Keratinocyte (primary cell): ENCODE data around the gene PNPLA7. TPM values are rescaled to one million over a fixed set of nuclear protein-coding genes. Genes with fewer than 3 reads are reported as not detected.

ENCODE experiments used
- DNase-seq: peaks from one replicate; pipeline ENCODE4 v3.0.0-alpha.2; 2011; ENCODE audit warnings: low read depth, missing footprints, low spot score
- FAIRE-seq: peaks from 2 replicates; lab custom pipeline; 2011; peaks lifted over from hg19 to GRCh38; lab: Jason Lieb, UNC
- H2AFZ ChIP-seq: 2 replicates; pipeline ENCODE4 v1.6.0; 2012; ENCODE audit warnings: low read length, control low read depth, inconsistent platforms; ENCODE audit not compliant: control insufficient read depth
- H3K27ac ChIP-seq: 2 replicates; pipeline ENCODE4 v1.5.1; 2011; ENCODE audit warnings: low read length; ENCODE audit not compliant: control insufficient read depth, insufficient read depth
- H3K27me3 ChIP-seq: 3 replicates; pipeline ENCODE4 v1.6.0; 2011; ENCODE audit warnings: low read length; ENCODE audit not compliant: control insufficient read depth, insufficient read depth; ENCODE audit errors: extremely low read depth
- H3K36me3 ChIP-seq, 2 experiments: 2 replicates in 1 of 2; 3 replicates in 1 of 2; pipeline ENCODE4 v1.5.1; 2011; ENCODE audit warnings: low read length in 2 of 2, mild to moderate bottlenecking in 1 of 2; ENCODE audit not compliant: control insufficient read depth in 2 of 2, insufficient read depth in 2 of 2; ENCODE audit errors: extremely low read depth in 1 of 2
- H3K4me1 ChIP-seq: 3 replicates; pipeline ENCODE4 v1.5.1; 2011; ENCODE audit warnings: low read length; ENCODE audit not compliant: control insufficient read depth, insufficient read depth; ENCODE audit errors: extremely low read depth
- H3K4me2 ChIP-seq: 3 replicates; pipeline ENCODE4 v1.6.0; 2011; ENCODE audit warnings: low read depth, low read length; ENCODE audit not compliant: control insufficient read depth, insufficient read depth; ENCODE audit errors: extremely low read depth
- H3K4me3 ChIP-seq, 3 experiments: fragments of 200-600 bp in 1 of 3; sonication (generic) in 1 of 3; 2 replicates in 2 of 3; 3 replicates in 1 of 3; pipeline ENCODE4 v1.5.1; 2011 to 2016; ENCODE audit warnings: low read length in 3 of 3, mild to moderate bottlenecking in 3 of 3, control low read depth in 2 of 3, inconsistent platforms in 1 of 3, low read depth in 1 of 3, mixed read lengths in 1 of 3, mixed run types in 1 of 3, moderate library complexity in 1 of 3; ENCODE audit not compliant: control insufficient read depth in 2 of 3, insufficient read depth in 2 of 3; ENCODE audit errors: extremely low read depth in 1 of 3
- H3K79me2 ChIP-seq: 2 replicates; pipeline ENCODE4 v1.6.0; 2012; ENCODE audit warnings: low read length; ENCODE audit not compliant: control insufficient read depth, insufficient read depth
- H3K9ac ChIP-seq: 3 replicates; pipeline ENCODE4 v1.6.0; 2011; ENCODE audit warnings: low read length; ENCODE audit not compliant: control insufficient read depth, insufficient read depth; ENCODE audit errors: extremely low read depth
- H3K9me1 ChIP-seq: 3 replicates; pipeline ENCODE4 v1.6.0; 2011; ENCODE audit warnings: low read length; ENCODE audit not compliant: control insufficient read depth, insufficient read depth; ENCODE audit errors: extremely low read depth
- H3K9me3 ChIP-seq: 2 replicates; pipeline ENCODE4 v1.5.1; 2012; ENCODE audit warnings: low read depth, low read length; ENCODE audit not compliant: control insufficient read depth
- H4K20me1 ChIP-seq: 3 replicates; pipeline ENCODE4 v1.6.0; 2011; ENCODE audit warnings: low read length; ENCODE audit not compliant: control insufficient read depth, insufficient read depth; ENCODE audit errors: extremely low read depth
- EZH2 ChIP-seq: IDR thresholded peaks from one replicate; pipeline ENCODE4 v1.6.1; 2012; ENCODE audit warnings: inconsistent platforms, mild to moderate bottlenecking, low read length, moderate library complexity
- dilution Hi-C: fragments of 300-500 bp; cut with MboI; formaldehyde crosslinking; loops from one replicate; pipeline ENCODE4 v1.7.0; 2020; ENCODE audit warnings: low sequenced_read_pairs; ENCODE audit not compliant: extremely low pct_ligation_motif_present
- polyA plus RNA-seq, 5 experiments: library from polyadenylated mRNA; depleted of rRNA in 3 of 5; stranded (reverse) in 3 of 5; stranded (forward) in 1 of 5; unstranded in 1 of 5; fragments of >200 nt; gene quantifications; 1 replicate in 1 of 5; 2 replicates in 3 of 5; 3 replicates in 1 of 5; pipeline versions ENCODE4 v1.2.1 to v1.2.3, GENCODE V29; 2011 to 2012; ENCODE audit warnings: missing spikeins in 2 of 5, low read depth in 1 of 5, low replicate concordance in 1 of 5
- TF ChIP-seq, protein P1 (sequence below), 3 experiments: IDR thresholded peaks in 1 of 3; conservative IDR thresholded peaks in 1 of 3; optimal IDR thresholded peaks in 1 of 3; 2 replicates in 2 of 3; 3 replicates in 1 of 3; pipeline versions ENCODE3 to v1.5.1; 2011; ENCODE audit warnings: low read length in 3 of 3, mild to moderate bottlenecking in 3 of 3, moderate library complexity in 2 of 3, control low read depth in 1 of 3, inconsistent platforms in 1 of 3; ENCODE audit not compliant: insufficient read depth in 2 of 3; ENCODE audit errors: extremely low read depth in 1 of 3

The PNPLA7 gene
- polyA plus RNA-seq, 1 donor (not counting 4 experiments of a cell fraction or from before 2014, with no cell fraction given) = 0.34 TPM

- H3K79me2 ChIP-seq = peaks cover 7% of the 10 kb centered on the region
- DNase-seq (no peak), FAIRE-seq (no peak)
- H3K9me1 ChIP-seq = no peaks in the 10 kb centered on the region
- H3K27me3 ChIP-seq = peaks cover 15% of the 10 kb centered on the region
- H3K27ac ChIP-seq = no peak overlapping the region
- no peak for TF ChIP-seq EZH2
- TF ChIP-seq, protein P1, sequence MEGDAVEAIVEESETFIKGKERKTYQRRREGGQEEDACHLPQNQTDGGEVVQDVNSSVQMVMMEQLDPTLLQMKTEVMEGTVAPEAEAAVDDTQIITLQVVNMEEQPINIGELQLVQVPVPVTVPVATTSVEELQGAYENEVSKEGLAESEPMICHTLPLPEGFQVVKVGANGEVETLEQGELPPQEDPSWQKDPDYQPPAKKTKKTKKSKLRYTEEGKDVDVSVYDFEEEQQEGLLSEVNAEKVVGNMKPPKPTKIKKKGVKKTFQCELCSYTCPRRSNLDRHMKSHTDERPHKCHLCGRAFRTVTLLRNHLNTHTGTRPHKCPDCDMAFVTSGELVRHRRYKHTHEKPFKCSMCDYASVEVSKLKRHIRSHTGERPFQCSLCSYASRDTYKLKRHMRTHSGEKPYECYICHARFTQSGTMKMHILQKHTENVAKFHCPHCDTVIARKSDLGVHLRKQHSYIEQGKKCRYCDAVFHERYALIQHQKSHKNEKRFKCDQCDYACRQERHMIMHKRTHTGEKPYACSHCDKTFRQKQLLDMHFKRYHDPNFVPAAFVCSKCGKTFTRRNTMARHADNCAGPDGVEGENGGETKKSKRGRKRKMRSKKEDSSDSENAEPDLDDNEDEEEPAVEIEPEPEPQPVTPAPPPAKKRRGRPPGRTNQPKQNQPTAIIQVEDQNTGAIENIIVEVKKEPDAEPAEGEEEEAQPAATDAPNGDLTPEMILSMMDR (optimal IDR thresholded peaks at IDR 0.05 in 1 of 3, IDR thresholded peaks at IDR 0.05 in 1 of 3, conservative IDR thresholded peaks at IDR 0.05 in 1 of 3; ENCODE audit: extremely low read depth in 1 of 3, insufficient read depth in 2 of 3, low read length in 3 of 3) = no peak
- H3K9ac ChIP-seq = no peak overlapping the region
- H3K4me2 ChIP-seq = no peak overlapping the region
- no peaks in the 10 kb centered on the region for H4K20me1 ChIP-seq
- H2AFZ ChIP-seq = no peak overlapping the region
- H3K36me3 ChIP-seq = peaks cover 0 to 4% of the 10 kb centered on the region in 2 experiments
- no peaks in the 10 kb centered on the region for H3K9me3 ChIP-seq
- dilution Hi-C loops = no loop called here
- H3K4me1 ChIP-seq = peaks cover 10% of the 10 kb centered on the region
- no peak overlapping the region for H3K4me3 ChIP-seq
Measured at GRCh38 chr9:137461663-137462395, 88.4 kb downstream of the PNPLA7 start.

DNA sequence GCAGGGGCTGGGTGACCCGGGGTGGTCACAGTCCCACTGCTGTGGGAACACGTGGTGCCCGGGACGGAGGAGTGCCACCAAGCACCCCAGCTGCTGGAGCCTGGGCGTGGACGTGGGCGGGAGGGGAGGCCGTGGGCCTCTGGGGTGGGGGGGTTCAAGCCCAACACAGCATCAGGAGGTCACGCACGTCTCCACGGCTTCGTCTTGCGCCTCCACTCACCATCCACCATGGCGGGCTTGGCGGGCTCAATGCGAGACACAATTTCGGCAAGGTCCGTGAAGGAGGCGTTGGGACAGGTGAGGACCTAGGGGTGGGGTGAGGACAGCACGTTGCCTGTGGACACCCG, 88.9 kb downstream of the PNPLA7 start:
- Histone ChIP-seq H3K9ac (no peak overlapping the region), H3K27ac (no peak overlapping the region), H2AFZ (no peak overlapping the region), H3K4me1 (peaks cover 10% of the 10 kb centered on the region), H4K20me1 (no peaks in the 10 kb centered on the region), H3K4me3 (no peak overlapping the region), H3K79me2 (peaks cover 7% of the 10 kb centered on the region), H3K27me3 (peaks cover 15% of the 10 kb centered on the region), H3K9me3 (no peaks in the 10 kb centered on the region), H3K9me1 (no peaks in the 10 kb centered on the region), H3K36me3 (peaks cover 0 to 8% of the 10 kb centered on the region in 2 experiments), H3K4me2 (no peak overlapping the region)
- dilution Hi-C loops = no loop called here
- no peak for TF ChIP-seq EZH2
- TF ChIP-seq, protein P1 (optimal IDR thresholded peaks at IDR 0.05 in 1 of 3, IDR thresholded peaks at IDR 0.05 in 1 of 3, conservative IDR thresholded peaks at IDR 0.05 in 1 of 3; ENCODE audit: extremely low read depth in 1 of 3, insufficient read depth in 2 of 3, low read length in 3 of 3) = no peak
- DNase-seq = no peak
- no peak for FAIRE-seq
